Measurements from ENCODE around the gene TMEM209. TPM values are rescaled to one million over a fixed set of nuclear protein-coding genes. Genes with fewer than 3 reads are reported as not detected.

The TMEM209 gene
- polyA plus RNA-seq, 1 donor from 2014 or later, result 14.6 TPM

- Histone ChIP-seq H3K36me3 (ENCODE audit: insufficient read depth, low read length) (peaks cover 23% of the 10 kb centered on the region), H4K20me1 (ENCODE audit: insufficient read depth) (no peaks in the 10 kb centered on the region), H3K9ac (ENCODE audit: low read length) (no peak overlapping the region), H3K4me3 (ENCODE audit: low read length) (no peak overlapping the region), H3K9me2 (ENCODE audit: insufficient read depth, low read length) (no peaks in the 10 kb centered on the region), H2AFZ (ENCODE audit: low read depth, low read length) (no peak overlapping the region), H3K27ac (ENCODE audit: low read length) (no peak overlapping the region), H3F3A (ENCODE audit: insufficient read depth, low read length, poor library complexity, severe bottlenecking) (no peaks in the 10 kb centered on the region), H3K4me2 (ENCODE audit: low read length) (no peak overlapping the region), H3K9me3 (ENCODE audit: low read length) (no peaks in the 10 kb centered on the region), H3K27me3 (ENCODE audit: insufficient read depth, low read depth, low read length) (no peaks in the 10 kb centered on the region), H3K79me2 (replicated peaks; ENCODE audit: insufficient read depth, low read length) (no peaks in the 10 kb centered on the region)
- TF ChIP-seq CTCF (IDR thresholded peaks at IDR 0.05; ENCODE audit: poor library complexity, severe bottlenecking) (no peak), MXI1 (conservative IDR thresholded peaks at IDR 0.05; ENCODE audit: poor library complexity, severe bottlenecking) (no peak), RAD21 (conservative IDR thresholded peaks at IDR 0.05) (no peak), POLR2AphosphoS5 (IDR thresholded peaks at IDR 0.05) (no peak), TAF1 (IDR thresholded peaks at IDR 0.05; ENCODE audit: low read depth) (no peak), EZH2 (IDR thresholded peaks at IDR 0.05; ENCODE audit: borderline replicate concordance, insufficient read depth, low read length, poor library complexity, severe bottlenecking) (no peak), EP300 (conservative IDR thresholded peaks at IDR 0.05; ENCODE audit: poor library complexity, severe bottlenecking) (no peak), SMC3 (conservative IDR thresholded peaks at IDR 0.05; ENCODE audit: poor library complexity) (no peak), REST (IDR thresholded peaks at IDR 0.05; ENCODE audit: borderline replicate concordance) (no peak)
Measured at GRCh38 chr7:130131191-130131834, 73.9 kb downstream of the TMEM209 start.

- no peaks in the 10 kb centered on the region for H3K27me3 ChIP-seq (ENCODE audit: insufficient read depth, low read depth, low read length)
- H3K4me3 ChIP-seq (ENCODE audit: low read length), result no peak overlapping the region
- no peak overlapping the region for H3K27ac ChIP-seq (ENCODE audit: low read length)
- H3K9me2 ChIP-seq (ENCODE audit: insufficient read depth, low read length), result no peaks in the 10 kb centered on the region
- no peaks in the 10 kb centered on the region for H4K20me1 ChIP-seq (ENCODE audit: insufficient read depth)
- H3K79me2 ChIP-seq (replicated peaks; ENCODE audit: insufficient read depth, low read length), result no peaks in the 10 kb centered on the region
- H3K4me2 ChIP-seq (ENCODE audit: low read length), result no peak overlapping the region
- H3K9ac ChIP-seq (ENCODE audit: low read length), result no peak overlapping the region
- TF ChIP-seq RAD21 (conservative IDR thresholded peaks at IDR 0.05), result no peak
- TF ChIP-seq TAF1 (IDR thresholded peaks at IDR 0.05; ENCODE audit: low read depth), result no peak
- TF ChIP-seq POLR2AphosphoS5 (IDR thresholded peaks at IDR 0.05), result no peak
- no peak for TF ChIP-seq EP300 (conservative IDR thresholded peaks at IDR 0.05; ENCODE audit: poor library complexity, severe bottlenecking)
- TF ChIP-seq CTCF (IDR thresholded peaks at IDR 0.05; ENCODE audit: poor library complexity, severe bottlenecking), result no peak
- TF ChIP-seq MXI1 (conservative IDR thresholded peaks at IDR 0.05; ENCODE audit: poor library complexity, severe bottlenecking), result no peak
- peaks cover 23% of the 10 kb centered on the region for H3K36me3 ChIP-seq (ENCODE audit: insufficient read depth, low read length)
- H3K9me3 ChIP-seq (ENCODE audit: low read length), result no peaks in the 10 kb centered on the region
- H3F3A ChIP-seq (ENCODE audit: insufficient read depth, low read length, poor library complexity, severe bottlenecking), result no peaks in the 10 kb centered on the region
- H2AFZ ChIP-seq (ENCODE audit: low read depth, low read length), result no peak overlapping the region
Measured at GRCh38 chr7:130129011-130129411, 76.2 kb downstream of the TMEM209 start.
